GM12801 (cell line): Measurements from ENCODE around the gene TP53I13.

Experiments
- CTCF ChIP-seq: IDR thresholded peaks from one replicate; pipeline ENCODE4 v1.5.1; 2011; ENCODE audit warnings: control low read depth; ENCODE audit not compliant: insufficient read length; ENCODE audit errors: extremely low read depth

Gene TP53I13

GRCh38 chr17:29574732-29575510 lies 6.4 kb downstream of the TP53I13 start:
- TF ChIP-seq CTCF: no peak

GRCh38 chr17:29575511-29576213 lies 7.2 kb downstream of the TP53I13 start:
- no peak for TF ChIP-seq CTCF

- no peak for TF ChIP-seq CTCF
Measured at GRCh38 chr17:29576214-29577000, 7.9 kb downstream of the TP53I13 start.

GRCh38 chr17:29577001-29577370 lies 8.5 kb downstream of the TP53I13 start:
- no peak for TF ChIP-seq CTCF

GRCh38 chr17:29577385-29578211 lies 9.1 kb downstream of the TP53I13 start:
- TF ChIP-seq CTCF: no peak

- no peak for TF ChIP-seq CTCF
Measured at GRCh38 chr17:29578626-29579485, 10.4 kb downstream of the TP53I13 start.
